Peyer's patch (tissue), 4 donors: ENCODE measurements around the gene LYPD1.

Experiments
- CTCF ChIP-seq, 6 experiments: fragments of 450-650 bp in 4 of 6; fragments of 200-600 bp in 2 of 6; sonication (generic) in 1 of 6; IDR thresholded peaks; one replicate each; pipeline ENCODE4 v1.5.1; 2017 to 2019; ENCODE audit warnings: antibody characterized with exemption in 6 of 6, mild to moderate bottlenecking in 3 of 6, moderate library complexity in 1 of 6
- POLR2A ChIP-seq, 2 donors: fragments of 450-650 bp; IDR thresholded peaks; one replicate each; pipeline ENCODE4 v1.5.1; 2017; ENCODE audit warnings: antibody characterized with exemption in 2 of 2, mild to moderate bottlenecking in 2 of 2, moderate library complexity in 2 of 2

- TF ChIP-seq CTCF (IDR thresholded peaks at IDR 0.05) (no peak), POLR2A (IDR thresholded peaks at IDR 0.05) (no peak)
These were observed 618 bp upstream of the LYPD1 start for GRCh38 chr2:132670496-132671150.
